H1 (cell line): ENCODE results near the gene PHLDA3. TPM values are rescaled to one million over a fixed set of nuclear protein-coding genes. Genes with fewer than 3 reads are reported as not detected.

Source experiments
- CTCF ChIA-PET: fragments of 300-600 bp; sonication (Branson Sonifier 250); formaldehyde crosslinking; loops from one replicate; lab custom pipeline; 2021; ENCODE audit not compliant: partially characterized antibody; lab: Charles Lee
- POLR2A ChIA-PET: fragments of 300-600 bp; sonication (Branson Sonifier 250); formaldehyde crosslinking; loops from one replicate; lab custom pipeline; 2021; ENCODE audit warnings: inconsistent platforms; ENCODE audit not compliant: partially characterized antibody; lab: Charles Lee
- DNase-seq, 2 experiments: peaks; one replicate each; pipeline versions ENCODE4 v3.0.0 to v3.0.0-alpha.2; 2010 to 2022; ENCODE audit warnings: low spot score in 2 of 2, low read depth in 1 of 2, mixed read lengths in 1 of 2
- FAIRE-seq: peaks from 2 replicates; lab custom pipeline; 2011; peaks lifted over from hg19 to GRCh38; lab: Jason Lieb, UNC
- H2AFZ ChIP-seq: 2 replicates; pipeline ENCODE4 v1.8.1; 2012; ENCODE audit warnings: low read length, inconsistent platforms
- H2AK5ac ChIP-seq: 2 replicates; pipeline ENCODE4 v1.6.1; 2013; ENCODE audit warnings: low read depth, low read length
- H2BK120ac ChIP-seq: replicated peaks from 2 replicates; pipeline ENCODE3; 2013; ENCODE audit warnings: low read depth, low read length, inconsistent platforms
- H2BK12ac ChIP-seq: 2 replicates; pipeline ENCODE4 v1.6.1; 2013; ENCODE audit warnings: low read depth, low read length
- H2BK15ac ChIP-seq: 2 replicates; pipeline ENCODE4 v1.6.1; 2013; ENCODE audit warnings: low read length
- H2BK20ac ChIP-seq: 2 replicates; pipeline ENCODE4 v1.6.1; 2013; ENCODE audit warnings: low read length
- H2BK5ac ChIP-seq: 2 replicates; pipeline ENCODE4 v1.6.1; 2013; ENCODE audit warnings: low read depth, low read length
- H3K14ac ChIP-seq: 2 replicates; pipeline ENCODE4 v1.6.1; 2013; ENCODE audit warnings: inconsistent platforms; ENCODE audit not compliant: insufficient read length
- H3K18ac ChIP-seq: 2 replicates; pipeline ENCODE4 v1.6.1; 2013; ENCODE audit warnings: low read length; ENCODE audit errors: extremely low read depth
- H3K23ac ChIP-seq: 2 replicates; pipeline ENCODE4 v1.6.1; 2013; ENCODE audit warnings: inconsistent platforms; ENCODE audit not compliant: insufficient read length
- H3K23me2 ChIP-seq: 2 replicates; pipeline ENCODE4 v1.6.1; 2013; ENCODE audit warnings: low read depth, low read length
- H3K27ac ChIP-seq: 2 replicates; pipeline ENCODE4 v1.6.1; 2011; ENCODE audit warnings: low read depth, low read length, inconsistent platforms
- H3K27me3 ChIP-seq, 4 experiments: replicated peaks in 1 of 4; 1 replicate in 1 of 4; 2 replicates in 3 of 4; pipeline versions ENCODE4 v1.6.1 to v1.8.1; 2011 to 2013; ENCODE audit warnings: low read length in 3 of 4, mild to moderate bottlenecking in 3 of 4, inconsistent platforms in 2 of 4, mixed read lengths in 2 of 4, moderate library complexity in 1 of 4; ENCODE audit not compliant: control insufficient read depth in 3 of 4, insufficient read depth in 3 of 4; ENCODE audit errors: extremely low read depth in 1 of 4
- H3K36me3 ChIP-seq, 4 experiments: 2 replicates each; pipeline versions ENCODE4 v1.6.1 to v1.8.1; 2011 to 2013; ENCODE audit warnings: mild to moderate bottlenecking in 4 of 4, low read length in 3 of 4, moderate library complexity in 2 of 4, control low read depth in 1 of 4, inconsistent platforms in 1 of 4; ENCODE audit not compliant: insufficient read depth in 4 of 4, control insufficient read depth in 2 of 4
- H3K4ac ChIP-seq: replicated peaks from 2 replicates; pipeline ENCODE3; 2013; ENCODE audit warnings: low read length, low read depth, mixed read lengths, inconsistent platforms; ENCODE audit not compliant: insufficient read length
- H3K4me1 ChIP-seq, 4 experiments: replicated peaks in 1 of 4; 1 replicate in 1 of 4; 2 replicates in 3 of 4; pipeline versions ENCODE4 v1.6.1 to v1.8.1; 2011 to 2013; ENCODE audit warnings: low read length in 3 of 4, inconsistent platforms in 2 of 4, mixed read lengths in 1 of 4; ENCODE audit not compliant: insufficient read depth in 4 of 4, control insufficient read depth in 3 of 4
- H3K4me2 ChIP-seq, 2 experiments: 2 replicates each; pipeline versions ENCODE4 v1.6.1 to v1.8.1; 2011 to 2013; ENCODE audit warnings: low read depth in 2 of 2, low read length in 2 of 2, control low read depth in 1 of 2, inconsistent platforms in 1 of 2, mild to moderate bottlenecking in 1 of 2; ENCODE audit not compliant: insufficient read depth in 1 of 2
- H3K4me3 ChIP-seq, 4 experiments: fragments of 200-600, 300-600 bp in 1 of 4; sonication (generic), shearing (Covaris generic), sonication (Bioruptor Twin) in 1 of 4; 2 replicates each; pipeline versions ENCODE4 v1.5.1 to v1.8.1; 2011 to 2016; ENCODE audit warnings: low read length in 4 of 4, low read depth in 3 of 4, control low read depth in 2 of 4, inconsistent platforms in 2 of 4, mild to moderate bottlenecking in 2 of 4, mixed read lengths in 1 of 4, moderate library complexity in 1 of 4; ENCODE audit not compliant: insufficient read depth in 2 of 4; ENCODE audit errors: extremely low read depth in 1 of 4
- H3K56ac ChIP-seq: replicated peaks from 2 replicates; pipeline ENCODE3; 2013; ENCODE audit warnings: low read depth, mild to moderate bottlenecking, mixed read lengths, low read length, inconsistent platforms; ENCODE audit not compliant: insufficient read length
- H3K79me1 ChIP-seq: 2 replicates; pipeline ENCODE4 v1.6.1; 2013; ENCODE audit warnings: low read depth, low read length, control low read depth
- H3K79me2 ChIP-seq, 2 experiments: 2 replicates each; pipeline versions ENCODE4 v1.6.1 to v1.8.1; 2012 to 2013; ENCODE audit warnings: low read length in 2 of 2, mild to moderate bottlenecking in 2 of 2, inconsistent platforms in 1 of 2; ENCODE audit not compliant: insufficient read depth in 2 of 2, control insufficient read depth in 1 of 2
- H3K9ac ChIP-seq, 4 experiments: replicated peaks in 1 of 4; 1 replicate in 1 of 4; 2 replicates in 3 of 4; pipeline versions ENCODE4 v1.6.1 to v1.8.1; 2011 to 2013; ENCODE audit warnings: low read depth in 3 of 4, low read length in 3 of 4, control low read depth in 2 of 4, mild to moderate bottlenecking in 2 of 4, moderate library complexity in 2 of 4, inconsistent platforms in 1 of 4; ENCODE audit errors: extremely low read depth in 1 of 4
- H3K9me3 ChIP-seq, 2 experiments: 2 replicates each; pipeline versions ENCODE4 v1.6.1 to v1.8.1; 2012 to 2013; ENCODE audit warnings: mild to moderate bottlenecking in 2 of 2, moderate library complexity in 2 of 2, control low read depth in 1 of 2, inconsistent platforms in 1 of 2, low read depth in 1 of 2, low read length in 1 of 2, mixed read lengths in 1 of 2; ENCODE audit not compliant: insufficient read depth in 2 of 2
- H4K20me1 ChIP-seq, 2 experiments: replicated peaks in 1 of 2; 2 replicates each; pipeline versions ENCODE3 to v1.8.1; 2011 to 2013; ENCODE audit warnings: inconsistent platforms in 2 of 2, low read length in 2 of 2, mild to moderate bottlenecking in 1 of 2; ENCODE audit not compliant: insufficient read depth in 2 of 2, control insufficient read depth in 1 of 2
- H4K5ac ChIP-seq: 2 replicates; pipeline ENCODE4 v1.6.1; 2013; ENCODE audit warnings: low read length, low read depth, mixed read lengths, inconsistent platforms; ENCODE audit not compliant: insufficient read length
- H4K8ac ChIP-seq: 2 replicates; pipeline ENCODE4 v1.8.0; 2013; ENCODE audit warnings: mild to moderate bottlenecking, moderate library complexity, low read length, inconsistent platforms; ENCODE audit not compliant: insufficient read depth; ENCODE audit errors: extremely low read depth
- H4K91ac ChIP-seq: replicated peaks from 2 replicates; pipeline ENCODE3; 2013; ENCODE audit warnings: low read length, mixed read lengths, inconsistent platforms; ENCODE audit not compliant: insufficient read length
- BCL11A ChIP-seq, 2 experiments: IDR thresholded peaks; one replicate each; pipeline ENCODE4 v1.6.1; 2011; ENCODE audit warnings: low read depth in 2 of 2, low read length in 2 of 2, mild to moderate bottlenecking in 2 of 2
- CBX8 ChIP-seq: fragments of 300-800, 300-1000 bp; sonication (generic); IDR thresholded peaks from 2 replicates; pipeline ENCODE4 v1.7.1; 2016; ENCODE audit warnings: low read depth, low read length, borderline replicate concordance
- CHD1 ChIP-seq: IDR thresholded peaks from 2 replicates; pipeline ENCODE4 v1.6.1; 2012; ENCODE audit warnings: low read depth, low read length, improper control_type of control experiment
- EGR1 ChIP-seq: IDR thresholded peaks from 2 replicates; pipeline ENCODE4 v1.6.1; 2011; ENCODE audit warnings: low read depth, low read length, borderline replicate concordance
- EZH2 ChIP-seq: fragments of 200-600 bp; sonication (generic); IDR thresholded peaks from 2 replicates; pipeline ENCODE4 v1.7.1; 2012; ENCODE audit warnings: low read depth, mild to moderate bottlenecking, moderate library complexity, low read length, inconsistent platforms; ENCODE audit not compliant: severe bottlenecking
- SIN3A ChIP-seq, 2 experiments: IDR thresholded peaks in 1 of 2; conservative IDR thresholded peaks in 1 of 2; 2 replicates each; pipeline ENCODE4 v1.6.1; 2011 to 2012; ENCODE audit warnings: low read length in 2 of 2, improper control_type of control experiment in 1 of 2, low read depth in 1 of 2, mild to moderate bottlenecking in 1 of 2
- SP4 ChIP-seq: IDR thresholded peaks from 2 replicates; pipeline ENCODE4 v1.6.1; 2012; ENCODE audit warnings: low read length, inconsistent platforms
- SUZ12 ChIP-seq: fragments of 200-600 bp; sonication (generic); IDR thresholded peaks from 2 replicates; pipeline ENCODE4 v1.6.1; 2012; ENCODE audit warnings: mild to moderate bottlenecking, inconsistent platforms, low read length, moderate library complexity, mixed read lengths
- TAF7 ChIP-seq: optimal IDR thresholded peaks from 2 replicates; pipeline ENCODE3; 2011; ENCODE audit warnings: low read depth, mild to moderate bottlenecking, inconsistent platforms, low read length, moderate library complexity, borderline replicate concordance
- TBP ChIP-seq: IDR thresholded peaks from 2 replicates; pipeline ENCODE4 v1.6.1; 2011; ENCODE audit warnings: low read depth, low read length, improper control_type of control experiment
- YY1 ChIP-seq: IDR thresholded peaks from 2 replicates; pipeline ENCODE4 v1.6.1; 2011; ENCODE audit warnings: low read depth, mild to moderate bottlenecking, low read length
- WGBS, 2 experiments: shearing (Covaris generic) in 1 of 2; methylation state at CpG; one replicate each; pipeline versions ENCODE4 v1.1.6 to v1.1.7; 2013 to 2015; ENCODE audit warnings: low lambda C conversion rate in 2 of 2, mixed read lengths in 2 of 2, inconsistent platforms in 1 of 2, low coverage in 1 of 2, missing lambda C conversion rate in 1 of 2; ENCODE audit not compliant: insufficient replicate concordance in 2 of 2, insufficient coverage in 1 of 2, insufficient read length in 1 of 2; ENCODE audit errors: extremely low coverage in 1 of 2, missing lambda C conversion rate in 1 of 2; 5-methylcytosine and 5-hydroxymethylcytosine counted together
- polyA plus RNA-seq, 7 experiments: library from polyadenylated mRNA; depleted of rRNA in 3 of 7; stranded (reverse) in 5 of 7; unstranded in 2 of 7; fragments of >200 nt in 5 of 7; fragments of 200-250 nt in 2 of 7; gene quantifications; 1 replicate in 5 of 7; 2 replicates in 1 of 7; 4 replicates in 1 of 7; pipeline versions ENCODE4 v1.2.1 to v1.2.3, GENCODE V29; 2011 to 2013; ENCODE audit warnings: missing spikeins in 2 of 7, mixed read lengths in 2 of 7
- total RNA-seq: library from RNA; stranded (reverse); fragmentation: NEBNext Ultra II Directional; extraction: Animal tissue kit (Norgen Biotek cat#: 25700); gene quantifications from 2 replicates; pipeline ENCODE4 v1.2.1, GENCODE V29; 2021

Gene PHLDA3
- total and polyA plus RNA-seq, 2 of the 8 experiments (the other 6 are each of a cell fraction or from before 2014, with no cell fraction given) = 25.5 to 27.5 TPM

DNA sequence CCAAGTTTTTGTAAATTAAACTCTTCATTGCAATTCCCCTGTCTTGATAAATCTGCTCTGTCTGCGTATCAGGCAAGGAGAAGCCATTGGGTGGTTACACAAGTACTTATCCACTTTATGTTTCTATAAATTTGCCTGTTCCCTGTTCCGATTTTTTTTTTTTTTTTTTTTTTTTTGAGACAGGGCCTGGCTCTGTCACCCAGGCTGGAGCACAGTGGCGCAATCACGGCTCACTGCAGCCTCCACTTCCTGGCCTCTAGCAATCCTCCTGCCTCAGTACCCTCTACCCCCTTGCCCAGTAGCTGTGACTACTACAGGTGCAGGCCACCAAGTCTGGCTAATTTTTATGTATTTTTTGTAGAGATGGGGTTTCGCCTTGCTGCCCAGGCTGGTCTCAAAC, 49.1 kb upstream of the PHLDA3 start:
- WGBS, 2 experiments = 88% methylated on average over 4 of the region's 5 CpGs; no CpG with 5 or more reads in 1 of the 2 experiments
- Histone ChIP-seq H3K9me3 (no peaks in the 10 kb centered on the region), H3K56ac (no peak overlapping the region), H2BK20ac (no peak overlapping the region), H3K4me3 (no peak overlapping the region), H4K91ac (no peak overlapping the region), H3K18ac (no peak overlapping the region), H3K23ac (no peak overlapping the region), H3K79me2 (no peaks in the 10 kb centered on the region), H2AK5ac (no peak overlapping the region), H3K79me1 (no peaks in the 10 kb centered on the region), H3K4me1 (no peaks in the 10 kb centered on the region; a peak in 1 of 7 replicates), H2BK12ac (no peak overlapping the region), H4K8ac (no peak overlapping the region), H3K4me2 (no peak overlapping the region), H3K27ac (no peak overlapping the region), H3K27me3 (no peaks in the 10 kb centered on the region), H3K9ac (no peak overlapping the region), H2BK120ac (no peak overlapping the region), H3K4ac (no peak overlapping the region), H3K14ac (no peak overlapping the region), H4K20me1 (no peaks in the 10 kb centered on the region), H3K23me2 (no peaks in the 10 kb centered on the region), H4K5ac (no peak overlapping the region), H3K36me3 (no peaks in the 10 kb centered on the region), H2BK15ac (no peak overlapping the region), H2AFZ (no peak overlapping the region), H2BK5ac (peak overlapping the region; percentile 60; the same call in 1 of the 2 replicates)
- POLR2A ChIA-PET = no interaction called here
- no peak for FAIRE-seq
- DNase-seq = no peak
- CTCF ChIA-PET = interaction anchor here (0.6 to 43.8 kb wide), 7 partner anchors 12 to 1571 kb away, joined by 3 to 929 read pairs (median 4); partner anchors contain the start of genes CSRP1 and NAV1
- TF ChIP-seq TAF7 = no peak
- TF ChIP-seq SUZ12 = no peak
- no peak for TF ChIP-seq CBX8
- no peak for TF ChIP-seq TBP
- no peak for TF ChIP-seq SIN3A (conservative IDR thresholded peaks at IDR 0.05 in 1 of 2, IDR thresholded peaks at IDR 0.05 in 1 of 2; ENCODE audit: low read depth in 1 of 2, low read length in 2 of 2)
- TF ChIP-seq SP4 = no peak
- TF ChIP-seq EGR1 = no peak
- TF ChIP-seq BCL11A (IDR thresholded peaks at IDR 0.05; ENCODE audit: low read depth in 2 of 2, low read length in 2 of 2) = no peak
- TF ChIP-seq YY1 = no peak
- no peak for TF ChIP-seq CHD1
- no peak for TF ChIP-seq EZH2
